Pancreas (tissue), 10 donors: ENCODE results near the gene SUSD4. TPM values are rescaled to one million over a fixed set of nuclear protein-coding genes. Genes with fewer than 3 reads are reported as not detected.
A peak's percentile ranks its signal among the peaks of the same experiment; 100 is the strongest.

Experiments used
- ATAC-seq, 4 donors: fragments of 200-7000 bp; cut with Tn5 transposase; one replicate each; pipeline versions ENCODE4 v1.8.0 to v1.9.1; 2020; ENCODE audit warnings: mild to moderate bottlenecking in 4 of 4, moderate library complexity in 4 of 4
- DNase-seq, 6 donors: peaks; one replicate each; pipeline ENCODE4 v3.0.0-alpha.2; 2020
- FAIRE-seq: peaks from 2 replicates; lab custom pipeline; 2012; peaks lifted over from hg19 to GRCh38; lab: Jason Lieb, UNC
- H3K27ac ChIP-seq, 4 donors: fragments of 200-600 bp; sonication (generic); 1 replicate in 3 of 4; 2 replicates in 1 of 4; pipeline versions ENCODE4 v1.5.0 to v1.8.0; 2020
- H3K27me3 ChIP-seq, 4 donors: fragments of 200-600 bp; one replicate each; pipeline ENCODE4 v1.8.0; 2021
- H3K36me3 ChIP-seq, 3 donors: fragments of 200-600 bp; sonication (generic) in 1 of 3; one replicate each; pipeline versions ENCODE4 v1.5.0 to v1.8.0; 2020 to 2021
- H3K4me1 ChIP-seq, 3 donors: fragments of 200-600 bp; one replicate each; pipeline ENCODE4 v1.8.0; 2021
- H3K4me3 ChIP-seq, 4 donors: fragments of 200-600 bp; sonication (generic) in 2 of 4; one replicate each; pipeline versions ENCODE4 v1.5.0 to v1.8.0; 2020 to 2021
- H3K9me3 ChIP-seq, 4 donors: fragments of 200-600 bp; one replicate each; pipeline ENCODE4 v1.8.0; 2021
- CTCF ChIP-seq, 4 donors: fragments of 200-600 bp; sonication (generic) in 3 of 4; IDR thresholded peaks; one replicate each; pipeline versions ENCODE4 v1.5.0 to v1.8.0; 2021; ENCODE audit warnings: antibody characterized with exemption in 4 of 4
- WGBS, 2 donors: extraction: QIAGEN DNeasy Blood & Tissue Kit; methylation state at CpG; one replicate each; pipeline ENCODE4 v1.1.7; 2013; 5-methylcytosine and 5-hydroxymethylcytosine counted together
- intact Hi-C, 3 donors: fragments of 100-400 bp; cut with DNase I; formaldehyde crosslinking; loops; one replicate each; pipeline versions ENCODE4 v1.11.1 to v1.14.2; 2022
- polyA plus RNA-seq, 2 donors: library from polyadenylated mRNA; stranded (reverse); fragments of 200-250 nt; gene quantifications; one replicate each; pipeline ENCODE4 v1.2.3, GENCODE V29; 2013
- total RNA-seq, 6 donors: library from RNA; stranded (reverse); fragmentation: NEBNext Ultra II Directional in 4 of 6; extraction: Animal tissue kit (Norgen Biotek cat#: 25700) in 4 of 6; gene quantifications; one replicate each; pipeline versions ENCODE4 v1.2.1 to v1.2.4, GENCODE V29; 2021 to 2023
- donor health status: healthy with polysubstance abuse.
- donor health status: DM: no; HTN: no; CAD: no; lungs with moderate emphysema.
- donor health status: DM: no; HTN: no; CAD: no.
- donor health status: control.
- donor health status: control.
- donor health status: Bipolar disorder and iron deficiency.
- donor health status: DM: yes; HTN: yes; CAD: no.
- donor health status: DM: no; HTN: no; CAD: no.
- donor health status: DM: no; HTN: no; CAD: no.
- donor health status: DM: yes; HTN: yes; CAD: no.

The SUSD4 gene
- total and polyA plus RNA-seq, 8 donors = 4.1 to 34.6 (median 8.8) TPM

GRCh38 chr1:223394706-223395105 is 30.7 kb upstream of the SUSD4 start:
- 96 to 98% methylated on average over 13 of the region's 13 CpGs for WGBS, 2 donors
- no peak for TF ChIP-seq CTCF (IDR thresholded peaks at IDR 0.05)
- H3K27ac ChIP-seq = no peak overlapping the region
- H3K4me1 ChIP-seq = no peaks in the 10 kb centered on the region
- no peaks in the 10 kb centered on the region for H3K36me3 ChIP-seq
- FAIRE-seq (no peak), ATAC-seq (no peak), DNase-seq (peak in 1 of 6 donors; percentile 23)
- no peak overlapping the region for H3K4me3 ChIP-seq
- intact Hi-C loops = no loop called here
- H3K27me3 ChIP-seq = no peaks in the 10 kb centered on the region
- no peaks in the 10 kb centered on the region for H3K9me3 ChIP-seq

- intact Hi-C loops = no loop called here
- ATAC-seq = no peak
- WGBS, 2 donors = 96 to 98% methylated on average over 27 of the region's 27 CpGs
- no peak overlapping the region for H3K27ac ChIP-seq
- H3K9me3 ChIP-seq = no peaks in the 10 kb centered on the region
- TF ChIP-seq CTCF (IDR thresholded peaks at IDR 0.05) = no peak
- no peak overlapping the region for H3K4me3 ChIP-seq
- FAIRE-seq = no peak
- no peaks in the 10 kb centered on the region for H3K36me3 ChIP-seq
- no peaks in the 10 kb centered on the region for H3K4me1 ChIP-seq
- no peaks in the 10 kb centered on the region for H3K27me3 ChIP-seq
- DNase-seq = peak in 1 of 6 donors; percentile 67
Measured at GRCh38 chr1:223394242-223394641, 30.3 kb upstream of the SUSD4 start.

GRCh38 chr1:223393275-223394214 is 29.6 kb upstream of the SUSD4 start, which contains the start of gene CCDC185:
TSS of gene CCDC185 (plus strand) at chr1:223393415. CDS start at chr1:223393476, 61 bp downstream.
- FAIRE-seq (no peak), ATAC-seq (peak; percentile 66 to 84 (median 83)), DNase-seq (peak in 5 of 6 donors; percentile 5 to 80 (median 29))
- Histone ChIP-seq H3K4me1 (no peaks in the 10 kb centered on the region), H3K27ac (no peak within 1 kb of the TSS), H3K9me3 (no peaks in the 10 kb centered on the region), H3K27me3 (no peaks in the 10 kb centered on the region), H3K4me3 (peak within 1 kb of the TSS; percentile 13 to 51 (median 36)), H3K36me3 (no peaks in the 10 kb centered on the region)
- 21 to 22% methylated on average over 62 to 73 of the region's 73 CpGs for WGBS, 2 donors
- no peak for TF ChIP-seq CTCF (IDR thresholded peaks at IDR 0.05)
- intact Hi-C loops = no loop called here

- H3K4me3 ChIP-seq = no peak overlapping the region
- no peak for TF ChIP-seq CTCF (IDR thresholded peaks at IDR 0.05)
- no peaks in the 10 kb centered on the region for H3K9me3 ChIP-seq
- no peaks in the 10 kb centered on the region for H3K36me3 ChIP-seq
- no peaks in the 10 kb centered on the region for H3K4me1 ChIP-seq
- intact Hi-C loops = no loop called here
- DNase-seq (no peak), ATAC-seq (no peak), FAIRE-seq (no peak)
- no peaks in the 10 kb centered on the region for H3K27me3 ChIP-seq
- H3K27ac ChIP-seq = no peak overlapping the region
Measured at GRCh38 chr1:223390618-223391017, 26.6 kb upstream of the SUSD4 start.

- ATAC-seq (no peak), DNase-seq (no peak), FAIRE-seq (no peak)
- Histone ChIP-seq H3K36me3 (no peaks in the 10 kb centered on the region), H3K27ac (no peak overlapping the region), H3K4me3 (no peak overlapping the region), H3K4me1 (no peaks in the 10 kb centered on the region), H3K27me3 (no peaks in the 10 kb centered on the region), H3K9me3 (no peaks in the 10 kb centered on the region)
- intact Hi-C loops = no loop called here
- TF ChIP-seq CTCF (IDR thresholded peaks at IDR 0.05) = no peak
- WGBS, 2 donors = 66 to 76% methylated on average over 2 of the region's 2 CpGs
Measured at GRCh38 chr1:223386013-223386412, 22.0 kb upstream of the SUSD4 start.
